Measurements from ENCODE around the gene COP1. TPM values are rescaled to one million over a fixed set of nuclear protein-coding genes. Genes with fewer than 3 reads are reported as not detected.

The COP1 gene
- total and polyA plus RNA-seq, 10 of the 15 experiments (the other 5 are each of a cell fraction or from before 2014, with no cell fraction given): 17.7 to 49.9 (median 38.7) TPM

GRCh38 chr1:175978476-175978875, 228.6 kb downstream of the COP1 start:
- H3K27me3 ChIP-seq (replicated peaks in 1 of 2; ENCODE audit: control insufficient read depth in 2 of 2, insufficient read depth in 2 of 2, low read length in 1 of 2): no peaks in the 10 kb centered on the region
- TF ChIP-seq MXI1 (IDR thresholded peaks at IDR 0.05; ENCODE audit: low read depth, low read length): no peak
- TF ChIP-seq CEBPB (IDR thresholded peaks at IDR 0.05; ENCODE audit: borderline replicate concordance in 1 of 2, low read depth in 2 of 2, low read length in 2 of 2): no peak
- TF ChIP-seq ZSCAN29 (IDR thresholded peaks at IDR 0.05): no peak
- TF ChIP-seq SUZ12 (IDR thresholded peaks at IDR 0.05; ENCODE audit: unreplicated experiment): no peak
- TF ChIP-seq NR2C1 (IDR thresholded peaks at IDR 0.05): no peak
- TF ChIP-seq ZNF217 (IDR thresholded peaks at IDR 0.05): no peak
- TF ChIP-seq HDGF (IDR thresholded peaks at IDR 0.05): no peak
- no peak for TF ChIP-seq STAT1 (conservative IDR thresholded peaks at IDR 0.05)
- no peak for TF ChIP-seq E2F4 (IDR thresholded peaks at IDR 0.05; ENCODE audit: low read depth, low read length)
- TF ChIP-seq NFYA (IDR thresholded peaks at IDR 0.05; ENCODE audit: borderline replicate concordance, low read depth, low read length): no peak
- TF ChIP-seq GATAD2B (conservative IDR thresholded peaks at IDR 0.05; ENCODE audit: low read depth): no peak
- no peak for TF ChIP-seq BCL11A (IDR thresholded peaks at IDR 0.05; ENCODE audit: low read depth, low read length)
- no peak overlapping the region for H3K4me2 ChIP-seq (ENCODE audit: control insufficient read depth, insufficient read depth)
- peaks cover 2% of the 10 kb centered on the region; the same call in 2 of the 3 replicates for H3K9me3 ChIP-seq (replicated peaks; ENCODE audit: control insufficient read depth, insufficient read depth, low read length)
- H2AFZ ChIP-seq (ENCODE audit: control insufficient read depth, low read depth, low read length): no peak overlapping the region
- ATAC-seq (no peak), FAIRE-seq (no peak), DNase-seq (ENCODE audit: low read depth, low spot score) (no peak)
- in situ Hi-C loops (cut with MboI): no loop called here
- H3K9ac ChIP-seq (ENCODE audit: control insufficient read depth, insufficient read depth, low read length): no peak overlapping the region
- H4K20me1 ChIP-seq (ENCODE audit: control insufficient read depth, insufficient read depth): no peaks in the 10 kb centered on the region
- no peaks in the 10 kb centered on the region for H3K4me1 ChIP-seq (ENCODE audit: control insufficient read depth, insufficient read depth, low read length)
- H3K27ac ChIP-seq (ENCODE audit: control insufficient read depth, insufficient read depth): no peak overlapping the region
- ChIA-PET POLR2A (no interaction called here), CTCF (no interaction called here), RAD21 (ENCODE audit: unreplicated experiment) (no interaction called here), SMC1A (ENCODE audit: uncharacterized antibody, unreplicated experiment) (no interaction called here)
- peaks cover 0 to 3% of the 10 kb centered on the region in 2 experiments; a peak in 1 of 4 replicates for H3K36me3 ChIP-seq (ENCODE audit: control insufficient read depth in 2 of 2, insufficient read depth in 2 of 2, low read length in 1 of 2)
- 90% methylated on average over 1 of the region's 1 CpG for WGBS (ENCODE audit: insufficient coverage, insufficient replicate concordance, low lambda C conversion rate, missing lambda C conversion rate)
- intact Hi-C loops (cut with micrococcal nuclease; ENCODE audit: unreplicated experiment): no loop called here
- no TSS peak for BruUV-seq (replicated peaks)
- no peaks in the 10 kb centered on the region for H3K79me2 ChIP-seq (ENCODE audit: control insufficient read depth, insufficient read depth, low read length)
- H3K4me3 ChIP-seq: no peak overlapping the region
